Subcutaneous adipose tissue (tissue), 4 donors: Measurements from ENCODE around the gene PCGF5. TPM values are rescaled to one million over a fixed set of nuclear protein-coding genes. Genes with fewer than 3 reads are reported as not detected.

Source experiments
- total RNA-seq, 4 donors: library from RNA; depleted of rRNA; stranded (reverse); fragments of >200 nt; gene quantifications; one replicate each; pipeline ENCODE4 v1.1.0, GENCODE V29; 2016
- TF ChIP-seq, protein P1 (sequence below): fragments of 450-650 bp; IDR thresholded peaks from one replicate; pipeline ENCODE4 v1.5.1; 2016; ENCODE audit warnings: low read depth, mild to moderate bottlenecking, control low read depth, antibody characterized with exemption, moderate library complexity

Gene PCGF5
- total RNA-seq, 4 donors from 2014 or later, result 36.2 to 69.0 (median 43.3) TPM

DNA sequence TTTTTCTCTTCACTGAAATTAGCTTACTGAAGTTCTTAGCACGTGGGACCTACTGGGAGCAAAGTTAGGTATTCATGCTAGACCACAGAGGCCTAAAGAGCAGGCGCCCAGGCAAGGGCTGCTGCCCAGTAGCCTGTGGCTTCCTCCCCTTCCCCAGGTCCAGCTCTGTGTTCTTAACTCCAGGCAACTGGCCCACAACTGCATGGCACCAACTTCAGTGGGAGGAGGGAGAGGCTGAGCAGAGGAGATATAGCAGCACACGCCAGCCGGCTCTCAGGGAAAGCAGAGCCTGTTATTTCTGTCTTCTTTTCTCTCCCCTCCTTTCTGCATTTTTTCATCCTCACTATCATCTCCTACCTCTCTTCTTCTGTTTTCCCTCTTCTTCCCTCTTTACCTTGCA, 67.4 kb downstream of the PCGF5 start:
- TF ChIP-seq, protein P1, sequence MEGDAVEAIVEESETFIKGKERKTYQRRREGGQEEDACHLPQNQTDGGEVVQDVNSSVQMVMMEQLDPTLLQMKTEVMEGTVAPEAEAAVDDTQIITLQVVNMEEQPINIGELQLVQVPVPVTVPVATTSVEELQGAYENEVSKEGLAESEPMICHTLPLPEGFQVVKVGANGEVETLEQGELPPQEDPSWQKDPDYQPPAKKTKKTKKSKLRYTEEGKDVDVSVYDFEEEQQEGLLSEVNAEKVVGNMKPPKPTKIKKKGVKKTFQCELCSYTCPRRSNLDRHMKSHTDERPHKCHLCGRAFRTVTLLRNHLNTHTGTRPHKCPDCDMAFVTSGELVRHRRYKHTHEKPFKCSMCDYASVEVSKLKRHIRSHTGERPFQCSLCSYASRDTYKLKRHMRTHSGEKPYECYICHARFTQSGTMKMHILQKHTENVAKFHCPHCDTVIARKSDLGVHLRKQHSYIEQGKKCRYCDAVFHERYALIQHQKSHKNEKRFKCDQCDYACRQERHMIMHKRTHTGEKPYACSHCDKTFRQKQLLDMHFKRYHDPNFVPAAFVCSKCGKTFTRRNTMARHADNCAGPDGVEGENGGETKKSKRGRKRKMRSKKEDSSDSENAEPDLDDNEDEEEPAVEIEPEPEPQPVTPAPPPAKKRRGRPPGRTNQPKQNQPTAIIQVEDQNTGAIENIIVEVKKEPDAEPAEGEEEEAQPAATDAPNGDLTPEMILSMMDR, result no peak

DNA sequence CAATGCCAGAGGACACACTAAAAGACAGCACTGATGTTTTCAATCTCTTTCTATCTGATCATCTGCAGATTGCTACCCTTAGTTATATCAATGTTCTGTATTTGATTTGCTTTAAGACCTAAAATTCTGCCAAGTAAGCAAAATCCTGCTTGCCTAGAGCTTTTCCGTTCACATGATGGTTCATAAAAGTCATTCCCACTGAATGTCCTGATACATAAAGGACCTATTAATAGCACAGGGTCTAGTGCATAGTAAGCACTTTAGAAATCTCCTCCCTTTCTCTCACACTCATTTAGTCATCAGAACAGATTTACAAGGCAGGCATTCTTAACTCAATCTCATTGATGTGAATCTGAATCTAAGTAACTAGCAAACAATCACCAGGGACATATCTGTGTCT, 68.8 kb downstream of the PCGF5 start:
- TF ChIP-seq, protein P1, result no peak

DNA sequence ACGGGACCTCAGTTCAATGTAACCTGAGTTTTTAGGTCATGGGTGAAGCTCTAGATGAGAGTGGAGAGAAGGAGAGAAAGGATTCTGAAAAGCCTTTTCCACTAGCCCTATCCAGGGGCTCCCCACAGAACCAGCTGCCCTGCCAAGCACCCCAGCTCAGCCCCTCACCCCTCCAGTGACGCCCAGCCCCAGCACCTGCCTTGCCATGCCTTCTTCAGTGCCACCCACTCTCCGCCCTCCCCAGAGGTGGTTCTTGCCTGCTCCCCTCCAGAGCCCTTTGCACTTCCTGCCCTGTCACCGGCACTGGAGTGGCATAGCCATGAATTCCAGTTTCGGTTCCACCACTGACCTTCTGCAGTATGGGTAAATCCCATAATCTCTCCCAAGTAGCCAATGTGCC, 70.1 kb downstream of the PCGF5 start:
- TF ChIP-seq, protein P1, result no peak

DNA sequence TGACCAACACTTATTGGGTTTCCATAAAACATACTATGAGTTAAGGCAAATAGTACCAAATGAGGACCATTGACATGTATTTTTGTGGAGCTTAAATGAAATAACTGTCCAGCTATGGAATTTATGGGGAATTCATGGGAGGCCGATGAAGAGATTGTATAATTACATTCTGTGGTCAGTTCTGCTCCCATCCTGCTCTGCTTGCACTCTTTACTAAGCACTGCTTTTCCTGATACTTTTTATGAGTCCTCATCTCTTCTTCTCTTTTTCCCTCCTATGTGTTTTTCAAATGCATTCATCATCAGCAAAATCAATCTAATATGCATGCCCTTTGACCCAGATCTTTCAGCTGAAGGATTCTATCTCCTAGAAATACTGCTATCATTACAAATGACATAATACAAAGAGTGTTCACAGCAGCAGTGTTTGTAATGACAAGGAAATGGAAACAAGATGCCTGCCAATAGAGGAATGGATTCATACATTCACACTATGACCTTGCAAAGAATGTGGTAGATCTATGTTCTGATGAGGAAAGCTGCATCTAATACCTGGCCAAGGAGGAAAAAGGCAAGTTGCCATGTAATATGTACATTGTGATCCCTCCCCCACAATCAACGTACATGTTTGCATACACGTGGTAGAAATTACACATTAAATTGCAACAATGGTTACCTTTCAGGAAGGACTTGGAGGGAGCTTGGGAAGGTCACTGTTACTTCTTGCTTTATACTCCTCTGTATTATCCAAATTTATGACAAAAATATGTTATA, 73.9 kb downstream of the PCGF5 start:
- TF ChIP-seq, protein P1, result no peak

DNA sequence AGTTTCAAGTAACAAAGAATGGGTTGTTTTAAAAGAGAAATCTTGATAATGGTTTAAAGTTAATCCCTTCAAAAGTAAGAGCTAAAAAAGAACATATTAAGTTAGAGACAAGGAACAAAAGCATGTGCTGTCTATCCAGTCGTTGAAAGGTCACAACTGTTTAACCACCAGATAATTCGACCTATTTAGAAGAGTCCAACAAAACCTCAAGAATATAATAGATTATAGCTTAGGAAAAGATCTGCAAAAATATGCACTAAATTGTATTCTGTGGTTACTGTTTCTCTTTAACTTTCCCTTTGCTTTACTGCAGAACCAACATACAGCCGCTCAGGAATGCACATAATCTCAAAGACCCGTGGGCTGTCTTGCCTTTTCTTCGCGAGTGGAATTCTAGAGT, 74.9 kb downstream of the PCGF5 start:
- TF ChIP-seq, protein P1, result no peak

DNA sequence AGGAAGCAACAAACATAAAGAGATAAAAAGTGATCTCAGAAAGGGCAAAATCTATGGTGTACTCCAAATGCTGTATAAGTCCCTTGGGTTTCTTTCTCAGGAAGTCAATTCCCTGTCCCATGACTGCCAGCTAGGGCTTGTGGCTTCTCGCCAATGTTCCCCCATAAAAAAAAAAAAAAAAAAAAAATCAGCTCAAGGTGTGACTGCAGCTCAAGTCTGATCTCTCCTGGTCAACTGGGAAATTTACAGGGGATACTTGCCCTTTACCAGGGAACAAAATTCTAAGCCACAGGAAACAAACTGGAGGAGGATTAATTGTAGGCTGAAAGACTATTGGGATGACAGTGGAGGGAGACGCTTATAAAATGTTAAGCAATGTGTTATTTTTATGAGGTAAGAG, 76.0 kb downstream of the PCGF5 start:
- TF ChIP-seq, protein P1, result no peak

DNA sequence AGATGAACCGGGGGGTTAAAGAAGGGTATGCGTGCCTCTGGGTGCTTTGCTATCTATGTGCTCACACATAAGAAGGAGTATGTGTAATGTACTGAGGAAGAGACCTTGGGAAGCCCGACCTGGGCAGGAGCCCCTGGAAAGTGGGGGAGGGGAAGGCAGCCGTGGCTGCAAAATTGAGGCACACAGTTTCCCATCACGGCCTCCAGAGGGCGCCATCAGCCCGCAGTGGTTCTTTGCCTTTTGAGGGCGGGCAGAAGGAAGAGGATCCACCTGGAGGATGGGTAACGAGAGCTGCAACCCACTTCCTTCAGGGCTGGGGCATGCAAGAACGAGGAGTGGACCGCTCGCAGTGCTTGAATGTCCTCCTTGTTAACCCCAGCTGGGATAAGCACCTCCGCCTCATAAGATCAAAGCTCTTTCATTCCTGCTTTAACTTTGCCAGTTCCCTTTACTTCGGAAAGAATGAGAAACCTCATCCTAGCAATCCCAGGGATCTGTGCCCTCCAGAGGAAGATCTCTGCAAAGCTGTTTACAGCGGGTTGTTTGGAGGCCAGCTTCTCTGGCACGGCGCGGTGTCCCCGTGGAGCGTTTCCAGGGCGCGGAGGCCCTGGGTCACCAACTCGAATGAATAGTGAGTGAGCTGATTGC, 77.9 kb downstream of the PCGF5 start:
- TF ChIP-seq, protein P1, result no peak
